HepG2 (cell line): ENCODE results near the gene CCND2. TPM values are rescaled to one million over a fixed set of nuclear protein-coding genes. Genes with fewer than 3 reads are reported as not detected.

ENCODE experiments used
- TIGD3 ChIP-seq: sonication (generic); formaldehyde crosslinking; IDR thresholded peaks from 2 replicates; pipeline ENCODE4 v1.5.1; 2020; ENCODE audit warnings: mild to moderate bottlenecking, missing genetic modification reagents, borderline replicate concordance
- ZBTB40 ChIP-seq, 2 experiments: fragments of 450-650 bp in 1 of 2; sonication (generic) in 1 of 2; formaldehyde crosslinking in 1 of 2; IDR thresholded peaks; 2 replicates each; pipeline versions ENCODE4 v1.6.1 to v1.8.0; 2016 to 2022; ENCODE audit warnings: antibody characterized with exemption in 1 of 2, mild to moderate bottlenecking in 1 of 2, missing genetic modification reagents in 1 of 2
- ZIK1 ChIP-seq: sonication (generic); formaldehyde crosslinking; IDR thresholded peaks from 2 replicates; pipeline ENCODE4 v1.5.0; 2020; ENCODE audit warnings: mild to moderate bottlenecking, low read depth, missing genetic modification reagents, borderline replicate concordance
- polyA plus RNA-seq, 8 experiments: library from polyadenylated mRNA; depleted of rRNA in 3 of 8; stranded (reverse) in 7 of 8; unstranded in 1 of 8; fragments of >200 nt; fragmentation: Illumina TruSeq in 4 of 8; extraction: Trizol in 4 of 8; gene quantifications; 2 replicates each; pipeline versions ENCODE4 v1.2.1 to v1.2.3, GENCODE V29; 2011 to 2016; ENCODE audit warnings: low read depth in 4 of 8, missing spikeins in 1 of 8, mixed read lengths in 1 of 8; ENCODE audit not compliant: insufficient read depth in 1 of 8
- total RNA-seq, 5 experiments: library from RNA; depleted of rRNA; stranded (reverse); fragments of >200 nt; fragmentation: Illumina TruSeq; extraction: Trizol; gene quantifications; 2 replicates each; pipeline ENCODE4 v1.2.3, GENCODE V29; 2016; ENCODE audit warnings: low read depth in 1 of 5

CCND2 gene
- total and polyA plus RNA-seq, 2 of the 13 experiments (the other 11 are each of a cell fraction or from before 2014, with no cell fraction given), result 0.61 to 1.4 TPM

GRCh38 chr12:4261655-4262054 is 11.9 kb upstream of the CCND2 start (continued):
- TF ChIP-seq ZBTB40 (IDR thresholded peaks at IDR 0.05) (no peak), ZBTB40 (CRISPR knock-in tag; IDR thresholded peaks at IDR 0.05) (no peak), ZIK1 (CRISPR knock-in tag) (no peak), TIGD3 (CRISPR knock-in tag) (no peak)
- TF ChIP-seq, all 625 proteins: peak for 0
